HFFc6 (cell line): Measurements from ENCODE around the gene GRM4. TPM values are rescaled to one million over a fixed set of nuclear protein-coding genes. Genes with fewer than 3 reads are reported as not detected.

Experiments
- DNase-seq: peaks from one replicate; pipeline ENCODE4 v3.0.0-alpha.2; 2018
- H3K27ac Mint-ChIP-seq: 2 replicates; pipeline ENCODE4 v1.8.0; 2020; ENCODE audit warnings: mild to moderate bottlenecking, mixed read lengths
- H3K27me3 Mint-ChIP-seq: 2 replicates; pipeline ENCODE4 v1.8.0; 2021; ENCODE audit warnings: mild to moderate bottlenecking, moderate library complexity, mixed read lengths; ENCODE audit not compliant: insufficient read depth
- H3K36me3 Mint-ChIP-seq: 2 replicates; pipeline ENCODE4 v1.8.0; 2021; ENCODE audit warnings: low read depth, mixed read lengths
- H3K4me1 Mint-ChIP-seq: 2 replicates; pipeline ENCODE4 v1.8.0; 2020; ENCODE audit warnings: low read depth, mixed read lengths
- H3K4me3 Mint-ChIP-seq: 2 replicates; pipeline ENCODE4 v1.8.0; 2020; ENCODE audit warnings: mild to moderate bottlenecking, moderate library complexity, mixed read lengths
- H3K9me3 Mint-ChIP-seq: 2 replicates; pipeline ENCODE4 v1.8.0; 2020; ENCODE audit warnings: mild to moderate bottlenecking, mixed read lengths
- CTCF ChIP-seq: fragments of 200-600 bp; sonication (generic); IDR thresholded peaks from 2 replicates; pipeline ENCODE4 v1.5.0; 2021; ENCODE audit warnings: antibody characterized with exemption, mild to moderate bottlenecking
- total RNA-seq, 6 experiments: library from RNA; stranded (reverse); fragmentation: NEBNext Ultra II Directional; extraction: Animal tissue kit (Norgen Biotek cat#: 25700); gene quantifications; 2 replicates in 1 of 6; 3 replicates in 5 of 6; pipeline ENCODE4 v1.2.3, GENCODE V29; 2021

GRM4 gene
- total RNA-seq, 6 experiments from 2014 or later, result 0.12 to 0.14 TPM; not detected in 4

- peaks cover 35% of the 10 kb centered on the region for H3K27me3 Mint-ChIP-seq
- no peak overlapping the region for H3K27ac Mint-ChIP-seq
These were observed 123.5 kb downstream of the GRM4 start for GRCh38 chr6:34022250-34022872.

GRCh38 chr6:34021554-34022190 is 124.2 kb downstream of the GRM4 start:
- no peak overlapping the region for H3K27ac Mint-ChIP-seq
- H3K36me3 Mint-ChIP-seq, result no peaks in the 10 kb centered on the region
- no peak overlapping the region for H3K4me3 Mint-ChIP-seq
- no peaks in the 10 kb centered on the region for H3K4me1 Mint-ChIP-seq
- TF ChIP-seq CTCF, result no peak
- DNase-seq, result no peak
- H3K9me3 Mint-ChIP-seq, result peaks cover 2% of the 10 kb centered on the region; the same call in 1 of the 2 replicates
- H3K27me3 Mint-ChIP-seq, result peaks cover 35% of the 10 kb centered on the region

More at GRCh38 chr6:34022250-34022872, 123.5 kb downstream of the GRM4 start:
- DNase-seq, result no peak
- Mint-ChIP-seq H3K9me3 (no peaks in the 10 kb centered on the region), H3K4me1 (no peaks in the 10 kb centered on the region), H3K36me3 (no peaks in the 10 kb centered on the region), H3K4me3 (no peak overlapping the region)
- TF ChIP-seq CTCF, result no peak

GRCh38 chr6:34020807-34021553 is 124.9 kb downstream of the GRM4 start:
- H3K27ac Mint-ChIP-seq, result no peak overlapping the region
- H3K27me3 Mint-ChIP-seq, result peaks cover 35% of the 10 kb centered on the region
- H3K9me3 Mint-ChIP-seq, result peaks cover 5% of the 10 kb centered on the region; the same call in 1 of the 2 replicates
- H3K4me3 Mint-ChIP-seq, result no peak overlapping the region
- no peaks in the 10 kb centered on the region for H3K4me1 Mint-ChIP-seq
- DNase-seq, result no peak
- no peak for TF ChIP-seq CTCF
- H3K36me3 Mint-ChIP-seq, result no peaks in the 10 kb centered on the region

GRCh38 chr6:34020278-34020677 is 125.6 kb downstream of the GRM4 start:
- peaks cover 38% of the 10 kb centered on the region for H3K27me3 Mint-ChIP-seq
- H3K4me3 Mint-ChIP-seq, result no peak overlapping the region
- no peaks in the 10 kb centered on the region for H3K4me1 Mint-ChIP-seq
- peaks cover 5% of the 10 kb centered on the region; the same call in 1 of the 2 replicates for H3K9me3 Mint-ChIP-seq
- H3K27ac Mint-ChIP-seq, result no peak overlapping the region
- DNase-seq, result no peak
- no peaks in the 10 kb centered on the region for H3K36me3 Mint-ChIP-seq
- no peak for TF ChIP-seq CTCF

GRCh38 chr6:34018961-34019606 is 126.8 kb downstream of the GRM4 start:
- no peak for TF ChIP-seq CTCF
- H3K4me3 Mint-ChIP-seq, result no peak overlapping the region
- no peak overlapping the region for H3K27ac Mint-ChIP-seq
- peaks cover 36% of the 10 kb centered on the region for H3K27me3 Mint-ChIP-seq
- DNase-seq, result no peak
- H3K9me3 Mint-ChIP-seq, result peaks cover 5% of the 10 kb centered on the region; the same call in 1 of the 2 replicates
- H3K36me3 Mint-ChIP-seq, result no peaks in the 10 kb centered on the region
- H3K4me1 Mint-ChIP-seq, result no peaks in the 10 kb centered on the region
